ENCODE measurements around the gene GLI3. TPM values are rescaled to one million over a fixed set of nuclear protein-coding genes. Genes with fewer than 3 reads are reported as not detected.
A peak's percentile ranks its signal among the peaks of the same experiment; 100 is the strongest.

Gene GLI3
- total and polyA plus RNA-seq, 12 donors: 0.51 to 9.1 (median 5.3) TPM

DNA sequence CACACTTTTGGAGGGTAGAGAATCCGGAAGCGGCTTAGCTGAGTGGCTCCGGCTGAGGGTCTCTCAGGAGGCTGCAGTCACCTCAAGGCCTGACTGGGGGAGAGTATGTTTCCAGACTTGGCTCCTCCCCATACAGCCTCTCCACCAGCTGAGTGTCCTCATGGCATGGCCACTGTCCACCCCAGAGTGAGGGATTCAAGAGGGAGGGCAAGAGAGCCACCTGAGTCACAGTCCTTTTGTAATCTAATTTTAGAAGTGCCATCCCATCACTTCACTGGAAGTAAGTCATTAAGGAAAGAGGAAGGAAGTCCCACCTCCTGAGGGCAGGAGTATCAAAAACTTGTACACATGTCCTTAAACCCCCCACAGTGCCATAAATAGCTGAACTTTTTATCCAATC, 134.0 kb downstream of the GLI3 start:
- Histone ChIP-seq H3K27ac (no peak overlapping the region), H3K9me3 (no peaks in the 10 kb centered on the region), H3K4me1 (peaks cover 3 to 36% (median 19%) of the 10 kb centered on the region in 9 donors), H3K27me3 (no peaks in the 10 kb centered on the region), H3K36me3 (no peaks in the 10 kb centered on the region), H3K4me3 (no peak overlapping the region)
- peak in 1 of 8 donors; percentile 31 for ATAC-seq
- 99 to 100% methylated on average over 3 of the region's 3 CpGs for WGBS, 2 donors
- TF ChIP-seq, protein P1, sequence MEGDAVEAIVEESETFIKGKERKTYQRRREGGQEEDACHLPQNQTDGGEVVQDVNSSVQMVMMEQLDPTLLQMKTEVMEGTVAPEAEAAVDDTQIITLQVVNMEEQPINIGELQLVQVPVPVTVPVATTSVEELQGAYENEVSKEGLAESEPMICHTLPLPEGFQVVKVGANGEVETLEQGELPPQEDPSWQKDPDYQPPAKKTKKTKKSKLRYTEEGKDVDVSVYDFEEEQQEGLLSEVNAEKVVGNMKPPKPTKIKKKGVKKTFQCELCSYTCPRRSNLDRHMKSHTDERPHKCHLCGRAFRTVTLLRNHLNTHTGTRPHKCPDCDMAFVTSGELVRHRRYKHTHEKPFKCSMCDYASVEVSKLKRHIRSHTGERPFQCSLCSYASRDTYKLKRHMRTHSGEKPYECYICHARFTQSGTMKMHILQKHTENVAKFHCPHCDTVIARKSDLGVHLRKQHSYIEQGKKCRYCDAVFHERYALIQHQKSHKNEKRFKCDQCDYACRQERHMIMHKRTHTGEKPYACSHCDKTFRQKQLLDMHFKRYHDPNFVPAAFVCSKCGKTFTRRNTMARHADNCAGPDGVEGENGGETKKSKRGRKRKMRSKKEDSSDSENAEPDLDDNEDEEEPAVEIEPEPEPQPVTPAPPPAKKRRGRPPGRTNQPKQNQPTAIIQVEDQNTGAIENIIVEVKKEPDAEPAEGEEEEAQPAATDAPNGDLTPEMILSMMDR (IDR thresholded peaks at IDR 0.05): no peak
- DNase-seq: no peak
- intact Hi-C loops (cut with DNase I): loop anchor here in 1 of 10 donors (10.0 kb wide), 1 partner anchor 132 kb away; the partner anchor contains the start of gene GLI3

DNA sequence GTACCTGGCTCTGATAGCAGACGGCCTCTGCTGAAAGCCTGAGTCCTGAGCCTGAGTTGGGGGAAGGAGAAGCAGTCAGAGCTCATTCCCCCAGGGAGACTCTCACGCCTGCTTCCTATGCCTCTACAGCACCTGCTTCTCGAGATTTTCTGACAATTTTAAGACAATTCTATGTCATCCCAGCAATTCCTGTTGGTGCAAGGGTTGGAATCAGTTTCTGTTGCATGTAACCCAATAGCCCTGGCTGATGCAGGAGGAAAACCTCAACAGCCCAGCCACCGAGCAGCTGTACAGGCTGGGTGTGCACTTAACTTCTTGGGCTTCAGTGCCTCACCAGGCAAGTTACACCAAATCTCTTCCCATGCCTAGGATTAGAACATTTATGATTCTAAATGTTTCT, 134.7 kb downstream of the GLI3 start:
- WGBS, 2 donors: 95% methylated on average over 4 of the region's 4 CpGs
- intact Hi-C loops (cut with DNase I): loop anchor here in 1 of 10 donors (10.0 kb wide), 1 partner anchor 132 kb away; the partner anchor contains the start of gene GLI3
- TF ChIP-seq, protein P1 (IDR thresholded peaks at IDR 0.05): no peak
- Histone ChIP-seq H3K27ac (no peak overlapping the region), H3K27me3 (no peaks in the 10 kb centered on the region), H3K9me3 (no peaks in the 10 kb centered on the region), H3K4me3 (no peak overlapping the region), H3K4me1 (peaks cover 4 to 36% (median 19%) of the 10 kb centered on the region in 9 donors), H3K36me3 (no peaks in the 10 kb centered on the region)
- DNase-seq: no peak
- ATAC-seq: no peak

DNA sequence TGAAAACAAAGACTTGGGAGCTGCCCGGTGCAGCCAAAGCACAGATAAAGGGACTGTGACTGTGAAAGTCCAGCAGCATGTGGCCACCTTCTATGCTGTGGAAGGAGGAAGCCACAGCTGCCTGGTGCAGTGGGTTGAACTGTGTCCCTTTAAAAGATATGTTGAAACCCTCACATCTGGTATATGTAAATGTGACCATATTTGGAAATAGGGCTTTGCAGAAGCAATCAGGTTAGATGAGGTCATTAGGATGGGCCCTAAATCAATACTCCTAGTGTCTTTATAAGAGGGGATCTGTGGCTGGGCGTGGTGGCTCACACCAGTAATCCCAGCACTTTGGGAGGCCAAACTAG, 136.9 kb downstream of the GLI3 start:
- H3K9me3 ChIP-seq: no peaks in the 10 kb centered on the region
- no peak overlapping the region for H3K4me3 ChIP-seq
- H3K27me3 ChIP-seq: no peaks in the 10 kb centered on the region
- WGBS, 2 donors: 93 to 95% methylated on average over 2 of the region's 2 CpGs
- peaks cover 6 to 29% (median 21%) of the 10 kb centered on the region in 9 donors for H3K4me1 ChIP-seq
- no peak for ATAC-seq
- no peak for DNase-seq
- intact Hi-C loops (cut with DNase I): loop anchor here in 1 of 10 donors (10.0 kb wide), 1 partner anchor 135 kb away; the partner anchor contains the start of gene GLI3
- TF ChIP-seq, protein P1 (IDR thresholded peaks at IDR 0.05): no peak
- no peak overlapping the region for H3K27ac ChIP-seq
- no peaks in the 10 kb centered on the region for H3K36me3 ChIP-seq

DNA sequence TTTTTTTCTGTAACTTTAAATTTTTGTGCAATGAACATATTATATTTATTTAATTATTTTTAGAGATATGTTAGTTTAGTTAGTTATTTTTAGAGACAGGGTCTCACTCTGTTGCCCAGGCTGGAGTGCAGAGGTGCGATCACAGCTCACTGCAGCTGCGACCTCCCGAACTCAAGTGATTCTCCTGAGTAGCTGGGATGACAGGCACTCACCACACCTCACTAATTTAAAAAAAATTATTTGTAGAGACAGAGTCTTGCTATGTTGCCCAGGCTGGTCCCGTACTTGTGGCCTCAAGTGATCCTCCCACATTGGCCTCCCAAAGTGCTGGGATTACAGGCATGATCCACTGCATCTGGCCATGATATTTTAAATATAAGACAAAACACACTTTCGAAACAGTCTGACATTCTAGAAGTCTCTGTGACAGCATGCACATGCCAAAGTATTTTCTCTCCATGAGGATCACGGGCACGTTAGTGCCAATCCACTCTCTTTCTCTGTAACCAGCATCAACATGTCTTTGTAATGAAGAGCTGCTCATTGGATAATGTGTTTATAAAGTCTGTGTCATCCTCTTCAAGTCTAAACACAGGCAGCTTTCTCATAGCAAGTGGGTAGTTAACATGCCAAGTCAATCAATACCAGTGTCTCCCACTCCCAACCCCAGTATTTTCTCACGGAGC, 137.4 kb downstream of the GLI3 start:
- 86 to 97% methylated on average over 8 of the region's 8 CpGs for WGBS, 2 donors
- DNase-seq (no peak), ATAC-seq (no peak)
- no peaks in the 10 kb centered on the region for H3K36me3 ChIP-seq
- TF ChIP-seq, protein P1 (IDR thresholded peaks at IDR 0.05): no peak
- intact Hi-C loops (cut with DNase I): loop anchor here in 1 of 10 donors (10.0 kb wide), 1 partner anchor 135 kb away; the partner anchor contains the start of gene GLI3
- no peaks in the 10 kb centered on the region for H3K27me3 ChIP-seq
- peaks cover 6 to 27% (median 21%) of the 10 kb centered on the region in 9 donors for H3K4me1 ChIP-seq
- H3K9me3 ChIP-seq: no peaks in the 10 kb centered on the region
- H3K4me3 ChIP-seq: no peak overlapping the region
- no peak overlapping the region for H3K27ac ChIP-seq
